Vagina (tissue), 2 donors: ENCODE data around the gene ZSWIM4. TPM values are rescaled to one million over a fixed set of nuclear protein-coding genes. Genes with fewer than 3 reads are reported as not detected.
"Not testable (repeated sequence)": the region's sequence is repeated elsewhere in the genome, so short reads cannot be mapped to it uniquely, and the experiment has no call there.

Source experiments
- DNase-seq, 2 donors: peaks; one replicate each; pipeline ENCODE4 v3.0.0-alpha.2; 2017; ENCODE audit errors: extremely low spot score in 2 of 2
- H3K27ac ChIP-seq: fragments of 200-600 bp; sonication (generic); one replicate; pipeline ENCODE4 v1.5.1; 2019
- H3K27me3 ChIP-seq: fragments of 200-600 bp; sonication (generic); one replicate; pipeline ENCODE4 v1.5.1; 2019
- H3K36me3 ChIP-seq, 2 donors: fragments of 200-600 bp; sonication (generic); one replicate each; pipeline ENCODE4 v1.5.1; 2017 to 2019
- H3K4me1 ChIP-seq: fragments of 200-600 bp; sonication (generic); one replicate; pipeline ENCODE4 v1.5.1; 2019
- H3K4me3 ChIP-seq, 2 donors: fragments of 200-600 bp; sonication (generic); 1 replicate in 1 of 2; 2 replicates in 1 of 2; pipeline ENCODE4 v1.5.1; 2016 to 2019
- H3K9me3 ChIP-seq: fragments of 200-600 bp; sonication (generic); one replicate; pipeline ENCODE4 v1.5.1; 2019
- POLR2A ChIP-seq, 2 donors: fragments of 450-650 bp; IDR thresholded peaks; one replicate each; pipeline ENCODE4 v1.6.1; 2017; ENCODE audit warnings: antibody characterized with exemption in 2 of 2, mild to moderate bottlenecking in 2 of 2, moderate library complexity in 2 of 2
- POLR2AphosphoS5 ChIP-seq, 2 donors: sonication (generic); formaldehyde crosslinking; IDR thresholded peaks; one replicate each; pipeline ENCODE4 v1.9.0; 2017; ENCODE audit warnings: antibody characterized with exemption in 2 of 2, mild to moderate bottlenecking in 2 of 2, low read depth in 1 of 2; ENCODE audit not compliant: insufficient read depth in 1 of 2
- intact Hi-C: fragments of 100-400 bp; cut with DNase I; formaldehyde crosslinking; loops from one replicate; pipeline ENCODE4 v1.15.1; 2023
- total RNA-seq: library from RNA; depleted of rRNA; stranded (reverse); fragments of >200 nt; gene quantifications from one replicate; pipeline ENCODE4 v1.2.3, GENCODE V29; 2016
- TF ChIP-seq, protein P1 (sequence below), 3 experiments: fragments of 450-650 bp in 2 of 3; fragments of 200-600 bp in 1 of 3; sonication (generic) in 1 of 3; IDR thresholded peaks; one replicate each; pipeline ENCODE4 v1.5.1; 2017 to 2019; ENCODE audit warnings: antibody characterized with exemption in 3 of 3, mild to moderate bottlenecking in 2 of 3, moderate library complexity in 2 of 3

ZSWIM4 gene
- total RNA-seq = 13.0 TPM

DNA sequence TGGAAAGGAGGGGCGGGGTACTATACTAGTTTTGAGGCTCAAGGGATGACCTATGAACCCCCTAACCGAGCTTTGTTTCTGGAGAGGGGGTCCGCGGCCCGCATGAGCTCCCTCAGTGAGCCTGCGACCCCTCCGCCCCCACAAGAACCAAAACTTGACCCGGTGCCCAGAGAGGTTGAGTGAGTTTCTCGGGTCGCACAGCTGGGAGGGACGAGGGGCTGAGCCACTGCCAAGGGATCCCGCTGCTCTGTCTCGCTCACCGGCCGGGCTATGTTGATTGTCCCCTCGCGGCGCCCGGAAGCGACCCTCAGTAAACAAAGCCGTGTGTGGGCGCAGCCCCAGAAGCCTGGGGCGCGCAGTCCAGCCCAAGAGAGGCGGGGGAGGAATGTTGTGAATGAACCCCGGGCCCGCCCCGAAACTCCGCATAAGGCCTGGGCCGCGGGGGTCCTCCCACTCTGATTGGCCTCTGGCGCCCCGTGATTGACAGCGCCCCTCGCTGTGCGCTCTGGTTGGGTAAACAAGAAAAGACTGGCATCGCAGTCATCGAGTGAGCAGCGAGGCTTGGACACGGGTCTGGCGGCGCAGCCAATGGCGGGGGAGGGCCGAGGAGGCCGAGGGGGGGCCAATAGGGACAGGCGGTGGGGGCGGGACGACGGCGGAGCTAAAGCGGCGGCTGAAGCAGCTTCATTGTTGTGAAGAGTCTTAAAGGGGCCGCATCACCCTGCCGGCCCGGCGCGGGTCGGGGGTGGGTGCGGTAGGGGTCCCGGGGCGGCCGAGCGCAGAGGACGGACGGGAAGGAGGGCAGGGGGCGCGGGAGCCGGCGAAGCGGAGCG is at the start of gene ZSWIM4:
Gene ZSWIM4 (plus strand): TSS at position 687 of the 833 bp plus-strand sequence. CDS start 206 bp downstream, outside the sequence.
- peak within 1 kb of the TSS; percentile 94 for H3K27ac ChIP-seq
- H3K27me3 ChIP-seq = no peaks in the 10 kb centered on the region
- H3K4me1 ChIP-seq = peaks cover 35% of the 10 kb centered on the region
- TF ChIP-seq POLR2AphosphoS5 (IDR thresholded peaks at IDR 0.05; ENCODE audit: insufficient read depth in 1 of 2, low read depth in 1 of 2) (peak; percentile 87 to 90), POLR2A (IDR thresholded peaks at IDR 0.05) (peak in 1 of 2 donors; percentile 52)
- TF ChIP-seq, protein P1, sequence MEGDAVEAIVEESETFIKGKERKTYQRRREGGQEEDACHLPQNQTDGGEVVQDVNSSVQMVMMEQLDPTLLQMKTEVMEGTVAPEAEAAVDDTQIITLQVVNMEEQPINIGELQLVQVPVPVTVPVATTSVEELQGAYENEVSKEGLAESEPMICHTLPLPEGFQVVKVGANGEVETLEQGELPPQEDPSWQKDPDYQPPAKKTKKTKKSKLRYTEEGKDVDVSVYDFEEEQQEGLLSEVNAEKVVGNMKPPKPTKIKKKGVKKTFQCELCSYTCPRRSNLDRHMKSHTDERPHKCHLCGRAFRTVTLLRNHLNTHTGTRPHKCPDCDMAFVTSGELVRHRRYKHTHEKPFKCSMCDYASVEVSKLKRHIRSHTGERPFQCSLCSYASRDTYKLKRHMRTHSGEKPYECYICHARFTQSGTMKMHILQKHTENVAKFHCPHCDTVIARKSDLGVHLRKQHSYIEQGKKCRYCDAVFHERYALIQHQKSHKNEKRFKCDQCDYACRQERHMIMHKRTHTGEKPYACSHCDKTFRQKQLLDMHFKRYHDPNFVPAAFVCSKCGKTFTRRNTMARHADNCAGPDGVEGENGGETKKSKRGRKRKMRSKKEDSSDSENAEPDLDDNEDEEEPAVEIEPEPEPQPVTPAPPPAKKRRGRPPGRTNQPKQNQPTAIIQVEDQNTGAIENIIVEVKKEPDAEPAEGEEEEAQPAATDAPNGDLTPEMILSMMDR (IDR thresholded peaks at IDR 0.05) = no peak
- peak; percentile 98 to 99 for DNase-seq
- intact Hi-C loops = loop anchor here (5.0 kb wide), 2 partner anchors 37 to 62 kb away; no protein-coding TSS in a partner anchor
- H3K36me3 ChIP-seq = no peaks in the 10 kb centered on the region
- H3K9me3 ChIP-seq = no peaks in the 10 kb centered on the region
- peak within 1 kb of the TSS; percentile 65 to 94 for H3K4me3 ChIP-seq

DNA sequence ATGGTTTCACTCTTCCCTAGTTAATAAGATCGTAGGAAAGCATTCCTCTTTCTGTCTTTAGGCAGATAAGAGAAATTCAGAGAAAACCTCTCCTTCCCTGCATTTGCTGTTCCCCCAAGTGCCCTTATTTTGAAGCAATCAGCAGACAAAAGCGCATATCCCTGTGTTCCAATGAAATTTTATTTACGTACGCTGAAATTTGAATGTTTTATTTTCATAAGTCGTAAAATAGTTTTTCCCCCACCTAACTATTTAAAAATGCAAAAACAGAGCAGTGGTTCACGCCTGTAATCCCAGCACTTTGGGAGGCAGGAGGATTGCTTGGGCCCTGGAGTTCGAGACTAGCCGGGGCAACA is 48.2 kb upstream of the ZSWIM4 start:
- DNase-seq = no peak
- Histone ChIP-seq H3K36me3 (peaks cover 0 to 7% of the 10 kb centered on the region in 2 donors), H3K9me3 (no peaks in the 10 kb centered on the region), H3K27ac (peak overlapping the region; percentile 25), H3K27me3 (no peaks in the 10 kb centered on the region), H3K4me3 (peak overlapping the region; percentile 85 to 87), H3K4me1 (peaks cover 13% of the 10 kb centered on the region)
- intact Hi-C loops = no loop called here
- TF ChIP-seq, protein P1 (IDR thresholded peaks at IDR 0.05) = no peak
- TF ChIP-seq POLR2A (IDR thresholded peaks at IDR 0.05) (no peak), POLR2AphosphoS5 (IDR thresholded peaks at IDR 0.05; ENCODE audit: insufficient read depth in 1 of 2, low read depth in 1 of 2) (no peak)

DNA sequence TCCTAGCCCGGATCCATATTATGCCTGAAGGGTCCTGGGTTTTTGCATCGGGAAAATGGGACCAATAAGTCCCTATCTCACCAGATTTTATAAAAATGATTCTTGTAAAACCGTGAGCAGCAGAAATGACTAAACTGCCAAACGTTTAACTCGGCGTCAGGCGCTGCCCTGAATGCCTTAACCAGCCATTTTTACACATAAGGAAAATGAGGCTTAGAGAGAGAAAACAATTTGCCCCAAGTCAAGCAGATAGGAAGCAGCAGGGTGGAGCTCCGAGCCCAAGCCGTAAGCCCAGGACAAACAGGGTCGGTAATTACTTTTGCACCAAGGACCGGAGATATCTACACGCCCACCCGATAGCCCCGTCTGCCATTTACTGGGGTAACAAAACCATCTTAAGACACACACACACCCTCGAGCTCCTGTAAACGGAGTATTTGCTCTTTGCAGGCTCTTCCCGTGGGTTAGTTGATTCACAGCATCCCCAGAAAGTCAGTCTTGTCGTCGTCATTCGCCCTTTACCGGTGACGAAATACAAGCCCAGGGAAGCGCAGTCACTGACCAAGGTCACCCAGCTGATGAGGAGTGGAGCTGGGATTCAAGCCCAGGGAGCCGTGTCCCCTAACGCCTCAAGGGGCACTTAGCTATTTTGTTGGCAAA is 46.9 kb upstream of the ZSWIM4 start:
- Histone ChIP-seq H3K9me3 (no peaks in the 10 kb centered on the region), H3K36me3 (peaks cover 0 to 18% of the 10 kb centered on the region in 2 donors), H3K27ac (peak overlapping the region; percentile 88), H3K4me1 (peaks cover 13% of the 10 kb centered on the region), H3K4me3 (peak overlapping the region; percentile 85 to 87), H3K27me3 (no peaks in the 10 kb centered on the region)
- TF ChIP-seq POLR2A (IDR thresholded peaks at IDR 0.05) (no peak), POLR2AphosphoS5 (IDR thresholded peaks at IDR 0.05; ENCODE audit: insufficient read depth in 1 of 2, low read depth in 1 of 2) (no peak)
- TF ChIP-seq, protein P1 (IDR thresholded peaks at IDR 0.05) = no peak
- intact Hi-C loops = no loop called here
- no peak for DNase-seq

DNA sequence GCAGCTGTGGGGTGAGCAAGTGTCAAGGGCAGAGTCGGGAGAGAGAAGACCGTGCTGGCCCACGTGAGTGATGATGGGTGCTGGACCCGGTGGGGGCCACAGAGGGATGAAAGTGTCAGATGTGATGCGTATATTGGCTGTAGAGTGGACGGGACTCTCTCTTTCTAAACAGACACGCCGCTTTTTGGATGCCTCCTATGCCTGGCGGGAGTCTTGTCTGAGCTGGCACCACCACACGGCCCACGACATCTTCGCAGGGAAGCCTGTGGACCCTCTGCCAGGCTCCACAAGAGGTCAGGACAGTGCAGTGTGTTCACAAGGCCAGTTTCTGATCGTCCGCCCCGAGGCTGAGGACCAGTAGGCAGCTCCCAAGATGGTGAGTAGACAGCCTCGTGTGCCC is 43.8 kb upstream of the ZSWIM4 start:
- Histone ChIP-seq H3K4me3 (no peak overlapping the region), H3K9me3 (no peaks in the 10 kb centered on the region), H3K4me1 (peaks cover 13% of the 10 kb centered on the region), H3K27ac (no peak overlapping the region), H3K36me3 (peaks cover 3 to 50% of the 10 kb centered on the region in 2 donors), H3K27me3 (no peaks in the 10 kb centered on the region)
- intact Hi-C loops = no loop called here
- TF ChIP-seq, protein P1 (IDR thresholded peaks at IDR 0.05) = no peak
- TF ChIP-seq POLR2A (IDR thresholded peaks at IDR 0.05) = no peak
- TF ChIP-seq POLR2AphosphoS5 (IDR thresholded peaks at IDR 0.05; ENCODE audit: insufficient read depth in 1 of 2, low read depth in 1 of 2) = no peak
- DNase-seq = no peak

DNA sequence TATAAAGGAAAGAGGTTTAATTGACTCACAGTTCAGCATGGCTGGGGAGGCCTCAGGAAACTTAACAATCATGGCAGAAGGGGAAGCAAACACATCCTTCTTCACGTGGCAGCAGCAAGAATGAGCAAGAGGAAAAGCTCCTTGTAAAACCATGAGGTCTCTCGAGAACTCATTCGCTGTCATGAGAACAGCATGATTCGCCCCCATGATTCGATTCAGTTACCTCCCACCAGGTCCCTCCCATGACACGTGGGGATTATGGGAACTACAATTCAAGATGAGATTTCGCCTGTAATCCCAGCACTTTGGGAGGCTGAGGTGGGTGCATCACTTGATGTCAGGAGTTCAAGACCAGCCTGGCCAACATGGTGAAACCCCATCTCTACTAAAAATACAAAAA is 41.6 kb upstream of the ZSWIM4 start:
- H3K9me3 ChIP-seq, H3K27ac ChIP-seq, H3K4me1 ChIP-seq, H3K4me3 ChIP-seq, intact Hi-C loops, H3K27me3 ChIP-seq, DNase-seq: not testable (repeated sequence)
- peaks cover 3 to 70% of the 10 kb centered on the region in 2 donors for H3K36me3 ChIP-seq
